Measurements from ENCODE around the gene CXCL1.

GRCh38 chr4:73919691-73920090, 50.5 kb downstream of the CXCL1 start:
- no peak for TF ChIP-seq CTCF (conservative IDR thresholded peaks at IDR 0.05; ENCODE audit: low read depth, low read length)
- no peak for TF ChIP-seq EZH2 (IDR thresholded peaks at IDR 0.05; ENCODE audit: borderline replicate concordance, low read depth, low read length, poor library complexity, severe bottlenecking)
